Thymus (tissue), 11 donors: Measurements from ENCODE around the gene CPHXL. TPM values are rescaled to one million over a fixed set of nuclear protein-coding genes. Genes with fewer than 3 reads are reported as not detected.

Experiments
- DNase-seq, 9 donors: peaks; one replicate each; pipeline ENCODE4 v3.0.0-alpha.2; 2013; ENCODE audit warnings: low spot score in 9 of 9, low read depth in 6 of 9, missing footprints in 1 of 9
- H3K27ac ChIP-seq, 2 donors: one replicate each; pipeline ENCODE4 v1.5.1; 2013; ENCODE audit warnings: control low read depth in 1 of 2, low read depth in 1 of 2, low read length in 1 of 2, mild to moderate bottlenecking in 1 of 2, moderate library complexity in 1 of 2
- H3K27me3 ChIP-seq, 2 donors: one replicate each; pipeline ENCODE4 v1.5.1; 2013; ENCODE audit warnings: low read length in 1 of 2; ENCODE audit not compliant: control insufficient read depth in 2 of 2, insufficient read depth in 1 of 2
- H3K36me3 ChIP-seq, 2 donors: one replicate each; pipeline ENCODE4 v1.5.1; 2013; ENCODE audit warnings: low read length in 1 of 2, mild to moderate bottlenecking in 1 of 2, moderate library complexity in 1 of 2; ENCODE audit not compliant: control insufficient read depth in 2 of 2, insufficient read depth in 2 of 2
- H3K4me1 ChIP-seq, 2 donors: one replicate each; pipeline ENCODE4 v1.5.1; 2013; ENCODE audit warnings: low read length in 2 of 2; ENCODE audit not compliant: control insufficient read depth in 2 of 2, insufficient read depth in 2 of 2
- H3K4me3 ChIP-seq, 2 donors: one replicate each; pipeline ENCODE4 v1.5.1; 2013; ENCODE audit warnings: low read length in 2 of 2, control low read depth in 1 of 2, mild to moderate bottlenecking in 1 of 2
- H3K9me3 ChIP-seq, 2 donors: one replicate each; pipeline ENCODE4 v1.5.1; 2013; ENCODE audit warnings: low read length in 1 of 2, mild to moderate bottlenecking in 1 of 2; ENCODE audit not compliant: control insufficient read depth in 2 of 2, insufficient read depth in 1 of 2
- WGBS: extraction: QIAGEN DNeasy Blood & Tissue Kit; methylation state at CpG from one replicate; pipeline ENCODE4 v1.1.7; 2013; 5-methylcytosine and 5-hydroxymethylcytosine counted together
- polyA plus RNA-seq: library from polyadenylated mRNA; stranded (reverse); fragments of 200-250 nt; gene quantifications from one replicate; pipeline ENCODE4 v1.2.3, GENCODE V29; 2013
- total RNA-seq: library from RNA; stranded (reverse); fragments of 120-200 nt; gene quantifications from one replicate; pipeline ENCODE4 v1.2.4, GENCODE V29; 2013
- donor health status: healthy.

CPHXL gene
- total and polyA plus RNA-seq, 2 donors = 0.02 TPM; not detected in 1

GRCh38 chr16:75679366-75679765 lies 46.9 kb downstream of the CPHXL start:
- no peak overlapping the region for H3K4me3 ChIP-seq
- no peak for DNase-seq
- no peaks in the 10 kb centered on the region for H3K9me3 ChIP-seq
- H3K4me1 ChIP-seq = no peaks in the 10 kb centered on the region
- no peak overlapping the region for H3K27ac ChIP-seq
- 93% methylated on average over 5 of the region's 5 CpGs for WGBS
- H3K27me3 ChIP-seq = no peaks in the 10 kb centered on the region
- H3K36me3 ChIP-seq = no peaks in the 10 kb centered on the region

DNA sequence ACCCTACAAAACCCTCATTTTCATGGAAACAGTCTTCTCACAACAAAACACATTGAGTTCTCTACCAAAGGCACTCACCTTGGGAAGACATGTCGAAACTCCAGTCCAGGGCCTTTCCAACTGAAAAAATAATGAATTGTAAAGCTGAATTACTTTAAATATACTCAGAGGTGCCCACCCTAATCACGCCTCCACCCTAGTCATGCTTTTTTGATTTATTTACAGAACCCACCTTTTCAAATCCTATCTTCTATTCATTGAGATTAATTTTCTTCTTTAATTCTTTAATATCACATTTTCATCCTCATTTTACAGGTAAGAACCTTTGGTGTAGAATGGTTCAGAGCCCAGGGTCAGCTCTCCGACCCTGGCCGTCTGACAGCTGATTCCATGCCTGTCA lies 49.4 kb downstream of the CPHXL start, which contains the start of gene CPHXL2:
TSS of gene CPHXL2 (minus strand) at position 101 of the 400 bp plus-strand sequence. CDS start at position 91, 10 bp downstream.
- no peak for DNase-seq
- Histone ChIP-seq H3K27ac (no peak within 1 kb of the TSS), H3K27me3 (no peaks in the 10 kb centered on the region), H3K36me3 (no peaks in the 10 kb centered on the region), H3K4me3 (no peak within 1 kb of the TSS), H3K4me1 (no peaks in the 10 kb centered on the region), H3K9me3 (no peaks in the 10 kb centered on the region)
- 98% methylated on average over 4 of the region's 4 CpGs for WGBS

- H3K4me1 ChIP-seq = no peaks in the 10 kb centered on the region
- H3K27me3 ChIP-seq = no peaks in the 10 kb centered on the region
- H3K9me3 ChIP-seq = no peaks in the 10 kb centered on the region
- DNase-seq = no peak
- no peak overlapping the region for H3K4me3 ChIP-seq
- H3K36me3 ChIP-seq = no peaks in the 10 kb centered on the region
- H3K27ac ChIP-seq = no peak overlapping the region
These were observed 58.8 kb downstream of the CPHXL start for GRCh38 chr16:75667503-75667902.

Other genes with a start within 250 kb of the CPHXL start
- gene CHST6, start 231.0 kb downstream of the CPHXL start, total RNA-seq = 0.09 TPM
- gene CHST6, start 231.0 kb downstream of the CPHXL start, polyA plus RNA-seq = 0.87 TPM
- not detected for gene CHST5, start 190.4 kb downstream of the CPHXL start, total RNA-seq
- gene CHST5, start 190.4 kb downstream of the CPHXL start, polyA plus RNA-seq = 0.11 TPM
- 2.2 TPM for gene TMEM231, start 170.2 kb downstream of the CPHXL start, total RNA-seq
- gene TMEM231, start 170.2 kb downstream of the CPHXL start, polyA plus RNA-seq = 4.5 TPM
- gene GABARAPL2, start 160.1 kb downstream of the CPHXL start, total RNA-seq = 103 TPM
- 223 TPM for gene GABARAPL2, start 160.1 kb downstream of the CPHXL start, polyA plus RNA-seq
- gene ADAT1, start 103.2 kb downstream of the CPHXL start, total RNA-seq = 23.2 TPM
- 22.2 TPM for gene ADAT1, start 103.2 kb downstream of the CPHXL start, polyA plus RNA-seq
- gene KARS1, start 78.8 kb downstream of the CPHXL start, total RNA-seq = 149 TPM
- 88.3 TPM for gene KARS1, start 78.8 kb downstream of the CPHXL start, polyA plus RNA-seq
- 82.2 TPM for gene TERF2IP, start 78.7 kb downstream of the CPHXL start, total RNA-seq
- 103 TPM for gene TERF2IP, start 78.7 kb downstream of the CPHXL start, polyA plus RNA-seq
- gene CPHXL2, start 49.5 kb downstream of the CPHXL start, total RNA-seq = not detected
- not detected for gene CPHXL2, start 49.5 kb downstream of the CPHXL start, polyA plus RNA-seq
- gene DUXB, start 25.0 kb downstream of the CPHXL start, total RNA-seq = not detected
- 0.14 TPM for gene DUXB, start 25.0 kb downstream of the CPHXL start, polyA plus RNA-seq